MM.1S (cell line): ENCODE results near the gene PTPRG.

Experiments
- DNase-seq: peaks from one replicate; pipeline ENCODE4 v3.0.0-alpha.2; 2015
- H2AFZ ChIP-seq: fragments of 300-600 bp; sonication (generic); 2 replicates; pipeline ENCODE4 v1.6.0; 2016; ENCODE audit warnings: antibody characterized with exemption, low read length
- H3F3A ChIP-seq: fragments of 300-600 bp; sonication (generic); 2 replicates; pipeline ENCODE4 v1.6.1; 2016; ENCODE audit warnings: mild to moderate bottlenecking, antibody characterized with exemption, low read length, moderate library complexity, mixed read lengths; ENCODE audit not compliant: insufficient read depth
- H3K27ac ChIP-seq: fragments of 300-600 bp; sonication (generic); 2 replicates; pipeline ENCODE4 v1.5.1; 2016; ENCODE audit warnings: mild to moderate bottlenecking, low read length
- H3K27me3 ChIP-seq: fragments of 300-600 bp; sonication (generic); replicated peaks from 2 replicates; pipeline ENCODE4 v1.6.0; 2016; ENCODE audit warnings: low read length; ENCODE audit not compliant: insufficient read depth
- H3K36me3 ChIP-seq: fragments of 300-600 bp; sonication (generic); replicated peaks from 2 replicates; pipeline ENCODE4 v1.6.1; 2016; ENCODE audit warnings: mild to moderate bottlenecking, low read length, mixed read lengths; ENCODE audit not compliant: insufficient read depth
- H3K4me1 ChIP-seq: fragments of 300-600 bp; sonication (generic); 2 replicates; pipeline ENCODE4 v1.6.1; 2016; ENCODE audit warnings: low read length, mixed read lengths
- H3K4me2 ChIP-seq: fragments of 300-600 bp; sonication (generic); 2 replicates; pipeline ENCODE4 v1.6.0; 2016; ENCODE audit warnings: low read depth, low read length
- H3K4me3 ChIP-seq: fragments of 300-600 bp; sonication (generic); 2 replicates; pipeline ENCODE4 v1.5.1; 2016; ENCODE audit warnings: low read length, mixed read lengths
- H3K79me2 ChIP-seq: fragments of 300-600 bp; sonication (generic); 2 replicates; pipeline ENCODE4 v1.6.1; 2016; ENCODE audit warnings: mixed run types, low read length, mixed read lengths
- H3K9ac ChIP-seq: fragments of 300-600 bp; sonication (generic); 2 replicates; pipeline ENCODE4 v1.6.1; 2016; ENCODE audit warnings: low read length, mixed read lengths
- H3K9me2 ChIP-seq: fragments of 300-600 bp; sonication (generic); replicated peaks from 2 replicates; pipeline ENCODE4 v1.6.1; 2016; ENCODE audit warnings: mild to moderate bottlenecking, low read length, mixed read lengths; ENCODE audit not compliant: insufficient read depth
- H3K9me3 ChIP-seq: fragments of 300-600 bp; sonication (generic); replicated peaks from 2 replicates; pipeline ENCODE4 v1.6.1; 2016; ENCODE audit warnings: mild to moderate bottlenecking, low read length, mixed read lengths; ENCODE audit not compliant: insufficient read depth
- H4K20me1 ChIP-seq: fragments of 300-600 bp; sonication (generic); 2 replicates; pipeline ENCODE4 v1.6.1; 2016; ENCODE audit warnings: mild to moderate bottlenecking, low read length, moderate library complexity, mixed read lengths; ENCODE audit not compliant: insufficient read depth
- EZH2 ChIP-seq: fragments of 300-600 bp; sonication (generic); optimal IDR thresholded peaks from 2 replicates; pipeline ENCODE3; 2017; ENCODE audit warnings: low read depth, mild to moderate bottlenecking, antibody characterized with exemption, low read length, mixed read lengths
- EZH2phosphoT487 ChIP-seq: fragments of 300-600 bp; sonication (generic); IDR thresholded peaks from 2 replicates; pipeline ENCODE4 v1.6.1; 2018; ENCODE audit warnings: antibody characterized with exemption, low read length
- TF ChIP-seq, protein P1 (sequence below): fragments of 300-600 bp; sonication (generic); IDR thresholded peaks from 2 replicates; pipeline ENCODE4 v1.5.1; 2016; ENCODE audit warnings: antibody characterized with exemption, low read length, mixed read lengths

The PTPRG gene

DNA sequence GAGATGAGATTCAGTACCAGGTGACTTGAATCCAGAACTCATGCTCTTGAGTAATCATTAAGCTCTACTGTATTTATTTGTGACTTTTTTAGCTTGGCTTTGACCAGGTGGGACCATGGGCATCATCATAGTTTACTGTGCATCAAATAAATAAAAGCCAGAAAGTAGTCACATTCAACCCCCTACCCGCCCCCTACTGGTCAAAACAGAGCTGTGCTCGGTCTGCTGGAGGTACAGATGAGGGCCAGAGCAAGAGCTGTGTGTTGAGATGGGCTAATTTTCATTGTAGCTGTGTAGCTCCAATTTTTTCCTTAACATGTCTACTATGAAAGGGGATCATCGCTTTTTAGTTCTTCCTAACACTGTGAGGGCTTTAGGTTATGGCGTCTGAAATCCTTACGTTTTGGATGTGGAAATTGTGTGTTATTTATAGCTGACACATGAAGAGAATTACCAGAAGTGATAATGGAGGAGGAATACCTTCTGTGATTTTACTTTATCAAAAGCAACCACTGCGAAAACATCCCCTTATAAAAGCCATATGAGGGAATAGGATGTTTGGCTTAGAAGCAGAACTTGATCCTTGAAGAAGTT is 375.1 kb downstream of the PTPRG start:
- H3K4me3 ChIP-seq = no peak overlapping the region

DNA sequence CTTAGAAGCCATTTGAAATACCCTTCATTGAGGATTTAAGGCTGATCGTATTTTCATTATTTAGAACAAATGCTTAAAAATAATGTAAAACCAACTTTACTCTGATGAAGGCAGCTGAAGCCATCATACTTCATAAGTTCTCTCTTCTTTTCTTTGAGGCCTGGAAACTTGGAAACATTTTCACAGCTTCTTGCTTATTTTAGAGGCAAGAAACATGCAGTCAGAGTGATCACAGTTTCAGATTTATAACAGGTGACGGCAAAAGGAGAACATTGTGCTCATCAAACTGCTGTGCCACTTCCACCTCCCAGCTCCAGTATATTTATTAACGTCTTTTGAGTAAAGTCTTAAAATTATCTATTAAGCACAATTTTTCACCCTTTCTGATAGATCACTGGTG is 376.1 kb downstream of the PTPRG start:
- no peak overlapping the region for H3K4me2 ChIP-seq
- H3K9me3 ChIP-seq = no peaks in the 10 kb centered on the region
- no peaks in the 10 kb centered on the region for H3K36me3 ChIP-seq
- no peak overlapping the region for H3K4me3 ChIP-seq
- no peaks in the 10 kb centered on the region for H3K9me2 ChIP-seq
- no peaks in the 10 kb centered on the region; the same call in 1 of the 2 replicates for H3F3A ChIP-seq
- DNase-seq = no peak
- no peaks in the 10 kb centered on the region for H3K27me3 ChIP-seq
- no peak overlapping the region for H3K9ac ChIP-seq
- no peaks in the 10 kb centered on the region for H3K4me1 ChIP-seq
- no peak overlapping the region for H3K27ac ChIP-seq
- H4K20me1 ChIP-seq = no peaks in the 10 kb centered on the region
- no peak for TF ChIP-seq EZH2phosphoT487
- TF ChIP-seq, protein P1, sequence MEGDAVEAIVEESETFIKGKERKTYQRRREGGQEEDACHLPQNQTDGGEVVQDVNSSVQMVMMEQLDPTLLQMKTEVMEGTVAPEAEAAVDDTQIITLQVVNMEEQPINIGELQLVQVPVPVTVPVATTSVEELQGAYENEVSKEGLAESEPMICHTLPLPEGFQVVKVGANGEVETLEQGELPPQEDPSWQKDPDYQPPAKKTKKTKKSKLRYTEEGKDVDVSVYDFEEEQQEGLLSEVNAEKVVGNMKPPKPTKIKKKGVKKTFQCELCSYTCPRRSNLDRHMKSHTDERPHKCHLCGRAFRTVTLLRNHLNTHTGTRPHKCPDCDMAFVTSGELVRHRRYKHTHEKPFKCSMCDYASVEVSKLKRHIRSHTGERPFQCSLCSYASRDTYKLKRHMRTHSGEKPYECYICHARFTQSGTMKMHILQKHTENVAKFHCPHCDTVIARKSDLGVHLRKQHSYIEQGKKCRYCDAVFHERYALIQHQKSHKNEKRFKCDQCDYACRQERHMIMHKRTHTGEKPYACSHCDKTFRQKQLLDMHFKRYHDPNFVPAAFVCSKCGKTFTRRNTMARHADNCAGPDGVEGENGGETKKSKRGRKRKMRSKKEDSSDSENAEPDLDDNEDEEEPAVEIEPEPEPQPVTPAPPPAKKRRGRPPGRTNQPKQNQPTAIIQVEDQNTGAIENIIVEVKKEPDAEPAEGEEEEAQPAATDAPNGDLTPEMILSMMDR = no peak
- no peak for TF ChIP-seq EZH2
- no peak overlapping the region for H2AFZ ChIP-seq
- no peaks in the 10 kb centered on the region for H3K79me2 ChIP-seq

More for the DNA sequence above, 375.1 kb downstream of the PTPRG start:
- peak; percentile 15 for DNase-seq
- H3K4me2 ChIP-seq = no peak overlapping the region
- no peak overlapping the region for H3K9ac ChIP-seq
- H3K9me2 ChIP-seq = no peaks in the 10 kb centered on the region
- no peaks in the 10 kb centered on the region for H3K9me3 ChIP-seq
- no peaks in the 10 kb centered on the region for H3K27me3 ChIP-seq
- H4K20me1 ChIP-seq = no peaks in the 10 kb centered on the region
- no peaks in the 10 kb centered on the region; the same call in 1 of the 2 replicates for H3F3A ChIP-seq
- no peaks in the 10 kb centered on the region for H3K79me2 ChIP-seq
- no peaks in the 10 kb centered on the region for H3K36me3 ChIP-seq
- H3K4me1 ChIP-seq = no peaks in the 10 kb centered on the region
- no peak overlapping the region for H3K27ac ChIP-seq
- TF ChIP-seq EZH2phosphoT487 = no peak
- TF ChIP-seq, protein P1 = peak; percentile 71
- no peak overlapping the region for H2AFZ ChIP-seq

DNA sequence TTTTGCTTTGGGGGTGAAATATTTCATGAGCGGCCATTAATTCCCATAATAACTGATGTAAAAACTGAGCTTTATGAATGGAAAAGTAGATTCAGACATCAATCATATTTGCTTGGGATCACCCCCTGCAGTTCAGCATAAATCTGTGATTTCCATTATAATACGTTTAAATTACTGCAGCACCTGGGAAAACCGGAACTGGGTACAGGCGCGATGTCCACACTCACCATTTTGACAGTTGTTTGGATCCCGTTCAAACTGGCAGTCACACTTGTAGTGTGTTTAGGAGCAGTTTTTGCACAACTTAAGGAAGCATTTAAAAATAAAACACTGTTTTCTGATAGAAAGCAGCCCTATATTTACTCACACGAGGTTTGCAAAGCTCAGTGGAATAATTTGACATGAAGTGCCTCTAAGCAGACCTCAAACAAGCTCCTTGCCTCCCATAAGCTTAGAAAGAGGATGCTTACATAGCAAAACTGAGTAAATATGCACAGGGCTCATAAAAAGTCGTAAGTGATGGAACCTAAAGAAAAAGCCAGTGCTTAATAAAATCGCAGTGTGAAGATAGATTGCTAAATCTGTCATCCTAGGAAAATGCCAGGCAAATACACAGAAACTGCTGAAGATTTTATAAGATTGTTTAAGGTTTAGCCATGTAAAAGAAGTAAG is 377.6 kb downstream of the PTPRG start:
- no peak overlapping the region for H3K4me3 ChIP-seq
- no peaks in the 10 kb centered on the region for H3K79me2 ChIP-seq
- TF ChIP-seq, protein P1 = no peak
- TF ChIP-seq EZH2 = no peak
- TF ChIP-seq EZH2phosphoT487 = no peak
- no peaks in the 10 kb centered on the region for H3K4me1 ChIP-seq
- no peaks in the 10 kb centered on the region for H4K20me1 ChIP-seq
- no peak overlapping the region for H3K4me2 ChIP-seq
- H3K27me3 ChIP-seq = no peaks in the 10 kb centered on the region
- no peak overlapping the region for H2AFZ ChIP-seq
- no peaks in the 10 kb centered on the region for H3K9me3 ChIP-seq
- no peaks in the 10 kb centered on the region for H3K9me2 ChIP-seq
- H3K36me3 ChIP-seq = no peaks in the 10 kb centered on the region
- no peak overlapping the region for H3K27ac ChIP-seq
- no peak for DNase-seq
- H3F3A ChIP-seq = no peaks in the 10 kb centered on the region; the same call in 1 of the 2 replicates
- H3K9ac ChIP-seq = no peak overlapping the region
